ENCODE data around the gene CCDC60.

CCDC60 gene

GRCh38 chr12:119547001-119547400 is 212.5 kb downstream of the CCDC60 start:
- no peak overlapping the region for H3K4me3 ChIP-seq (ENCODE audit: low read depth, low read length)
- TF ChIP-seq CTCF (IDR thresholded peaks at IDR 0.05; ENCODE audit: low read depth, low read length): no peak

GRCh38 chr12:119556854-119557253 is 222.3 kb downstream of the CCDC60 start:
- TF ChIP-seq CTCF (IDR thresholded peaks at IDR 0.05; ENCODE audit: low read depth, low read length): no peak
- no peak overlapping the region for H3K4me3 ChIP-seq (ENCODE audit: low read depth, low read length)

- TF ChIP-seq CTCF (IDR thresholded peaks at IDR 0.05; ENCODE audit: low read depth, low read length): no peak
- H3K4me3 ChIP-seq (ENCODE audit: low read depth, low read length): no peak overlapping the region
Observed at GRCh38 chr12:119565404-119565803, 230.9 kb downstream of the CCDC60 start.

- H3K4me3 ChIP-seq (ENCODE audit: low read depth, low read length): no peak overlapping the region
- TF ChIP-seq CTCF (IDR thresholded peaks at IDR 0.05; ENCODE audit: low read depth, low read length): no peak
Observed at GRCh38 chr12:119570771-119571170, 236.2 kb downstream of the CCDC60 start.

GRCh38 chr12:119573086-119573485 is 238.6 kb downstream of the CCDC60 start:
- no peak overlapping the region for H3K4me3 ChIP-seq (ENCODE audit: low read depth, low read length)
- TF ChIP-seq CTCF (IDR thresholded peaks at IDR 0.05; ENCODE audit: low read depth, low read length): no peak

- no peak for TF ChIP-seq CTCF (IDR thresholded peaks at IDR 0.05; ENCODE audit: low read depth, low read length)
- no peak overlapping the region for H3K4me3 ChIP-seq (ENCODE audit: low read depth, low read length)
Observed at GRCh38 chr12:119574255-119574654, 239.7 kb downstream of the CCDC60 start.

DNA sequence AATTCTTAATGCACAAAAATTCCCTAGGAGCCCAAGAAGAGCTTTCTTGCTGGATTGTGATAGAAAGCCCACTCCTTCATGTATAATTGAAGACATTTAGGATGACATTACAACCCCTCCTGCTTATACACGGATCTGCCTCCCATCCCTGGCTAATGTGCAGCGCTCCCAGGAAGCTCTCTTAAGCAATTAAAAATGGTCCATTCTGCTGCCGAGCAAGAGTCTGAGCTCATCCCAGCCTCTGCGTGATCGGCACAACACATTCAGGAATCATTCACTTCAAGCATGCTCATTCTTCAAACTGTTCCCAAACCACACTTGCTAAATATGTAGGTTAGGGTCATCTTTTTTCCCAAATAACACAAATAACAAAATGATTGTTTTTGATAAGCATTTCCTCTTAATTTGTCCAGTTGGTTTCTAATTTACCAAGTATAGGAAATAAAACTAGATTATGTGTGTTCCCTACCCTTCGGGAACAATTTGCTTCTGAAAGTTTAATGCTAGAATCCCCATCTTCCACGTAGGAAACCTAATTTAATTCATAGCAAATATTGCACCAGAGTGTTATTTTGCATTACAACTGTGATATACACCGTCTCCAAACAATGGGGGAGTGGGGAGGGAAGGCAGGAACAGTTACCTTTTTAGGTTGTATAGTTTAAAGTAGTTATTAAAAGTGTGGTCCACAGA is 241.7 kb downstream of the CCDC60 start:
- no peak for TF ChIP-seq CTCF (IDR thresholded peaks at IDR 0.05; ENCODE audit: low read depth, low read length)
- H3K4me3 ChIP-seq (ENCODE audit: low read depth, low read length): no peak overlapping the region
